Spleen (tissue), 11 donors: ENCODE measurements around the gene NPAS2. TPM values are rescaled to one million over a fixed set of nuclear protein-coding genes. Genes with fewer than 3 reads are reported as not detected.

ENCODE experiments used
- DNase-seq: peaks from one replicate; pipeline ENCODE4 v3.0.0-alpha.2; 2020
- H3K27ac ChIP-seq, 8 donors: fragments of 200-600 bp; sonication (generic) in 7 of 8; 1 replicate in 4 of 8; 2 replicates in 4 of 8; pipeline versions ENCODE4 v1.5.0 to v1.8.0; 2016 to 2021; ENCODE audit warnings: inconsistent platforms in 4 of 8, mild to moderate bottlenecking in 4 of 8, moderate library complexity in 1 of 8
- H3K27me3 ChIP-seq, 7 donors: fragments of 200-600 bp; sonication (generic) in 6 of 7; replicated peaks in 1 of 7; 1 replicate in 4 of 7; 2 replicates in 3 of 7; pipeline versions ENCODE4 v1.5.0 to v1.8.0; 2016 to 2021; ENCODE audit warnings: inconsistent platforms in 3 of 7, mild to moderate bottlenecking in 1 of 7
- H3K36me3 ChIP-seq, 6 donors: fragments of 200-600 bp; sonication (generic) in 5 of 6; 1 replicate in 4 of 6; 2 replicates in 2 of 6; pipeline versions ENCODE4 v1.5.0 to v1.8.0; 2016 to 2021; ENCODE audit warnings: inconsistent platforms in 2 of 6
- H3K4me1 ChIP-seq, 6 donors: fragments of 200-600 bp; sonication (generic) in 5 of 6; 1 replicate in 3 of 6; 2 replicates in 3 of 6; pipeline versions ENCODE4 v1.5.0 to v1.8.0; 2016 to 2021; ENCODE audit warnings: inconsistent platforms in 3 of 6
- H3K4me3 ChIP-seq, 8 donors: fragments of 200-600 bp; sonication (generic) in 7 of 8; 1 replicate in 4 of 8; 2 replicates in 4 of 8; pipeline versions ENCODE4 v1.5.0 to v1.8.0; 2016 to 2021; ENCODE audit warnings: inconsistent platforms in 4 of 8, mild to moderate bottlenecking in 4 of 8, moderate library complexity in 2 of 8
- H3K9me3 ChIP-seq, 8 donors: fragments of 200-600 bp; sonication (generic) in 7 of 8; 1 replicate in 4 of 8; 2 replicates in 4 of 8; pipeline versions ENCODE4 v1.5.0 to v1.8.0; 2016 to 2021; ENCODE audit warnings: inconsistent platforms in 4 of 8
- CTCF ChIP-seq, 11 experiments: fragments of 200-600 bp in 7 of 11; fragments of 450-650 bp in 4 of 11; sonication (generic) in 4 of 11; IDR thresholded peaks in 8 of 11; conservative IDR thresholded peaks in 3 of 11; 1 replicate in 7 of 11; 2 replicates in 4 of 11; pipeline versions ENCODE4 v1.4.0 to v1.8.0; 2016 to 2021; ENCODE audit warnings: antibody characterized with exemption in 11 of 11, inconsistent platforms in 4 of 11, mild to moderate bottlenecking in 1 of 11
- POLR2A ChIP-seq, 3 donors: fragments of 450-650 bp; IDR thresholded peaks; one replicate each; pipeline ENCODE4 v1.5.1; 2017; ENCODE audit warnings: antibody characterized with exemption in 3 of 3, mild to moderate bottlenecking in 1 of 3
- POLR2AphosphoS5 ChIP-seq, 3 donors: sonication (generic); formaldehyde crosslinking; IDR thresholded peaks; one replicate each; pipeline ENCODE4 v1.5.1; 2017; ENCODE audit warnings: antibody characterized with exemption in 3 of 3
- WGBS, 5 donors: extraction: QIAGEN DNeasy Blood & Tissue Kit in 3 of 5; methylation state at CpG; one replicate each; pipeline versions ENCODE4 v1.1.5 to v1.1.7; 2013 to 2018; 5-methylcytosine and 5-hydroxymethylcytosine counted together
- intact Hi-C: fragments of 100-400 bp; cut with DNase I; formaldehyde crosslinking; loops from one replicate; pipeline ENCODE4 v1.15.0; 2023; ENCODE audit warnings: low total_unique reads
- polyA plus RNA-seq, 3 donors: library from polyadenylated mRNA; stranded (reverse); fragments of 200-250 nt; gene quantifications; one replicate each; pipeline ENCODE4 v1.2.1, GENCODE V29; 2013
- total RNA-seq, 7 donors: library from RNA; depleted of rRNA in 3 of 7; stranded (reverse); fragments of >200 nt in 3 of 7; fragmentation: NEBNext Ultra II Directional in 4 of 7; extraction: Animal tissue kit (Norgen Biotek cat#: 25700) in 4 of 7; gene quantifications; one replicate each; pipeline versions ENCODE4 v1.1.0 to v1.2.1, GENCODE V29; 2016 to 2021
- donor health status: healthy with polysubstance abuse.
- donor health status: DM: no; HTN: no; CAD: no; lungs with moderate emphysema.
- donor health status: DM: no; HTN: no; CAD: no.
- donor health status: Bipolar disorder and iron deficiency.
- donor health status: healthy.
- donor health status: DM: no; HTN: no; CAD: no.
- donor health status: DM: yes; HTN: yes; CAD: no.

The NPAS2 gene
- total and polyA plus RNA-seq, 10 donors = 2.4 to 24.1 (median 8.4) TPM

- intact Hi-C loops = loop anchor here (10.0 kb wide), 1 partner anchor 192 kb away; no protein-coding TSS in a partner anchor
- no peaks in the 10 kb centered on the region for H3K27me3 ChIP-seq
- TF ChIP-seq POLR2AphosphoS5 (IDR thresholded peaks at IDR 0.05) = no peak
- TF ChIP-seq POLR2A (IDR thresholded peaks at IDR 0.05) = no peak
- TF ChIP-seq CTCF (IDR thresholded peaks at IDR 0.05 in 8 of 11, conservative IDR thresholded peaks at IDR 0.05 in 3 of 11) = peak; percentile 45 to 86 (median 78)
- WGBS, 5 donors = 40 to 54% (median 46%) methylated on average over 5 of the region's 5 CpGs
- peaks cover 0 to 28% (median 4%) of the 10 kb centered on the region in 6 donors for H3K4me1 ChIP-seq
- DNase-seq = no peak
- H3K27ac ChIP-seq = peak overlapping the region in 1 of 8 donors; percentile 4
- H3K4me3 ChIP-seq = no peak overlapping the region
- no peaks in the 10 kb centered on the region for H3K9me3 ChIP-seq
- H3K36me3 ChIP-seq = peaks cover 0 to 82% (median 48%) of the 10 kb centered on the region in 6 donors
Measured at GRCh38 chr2:101012706-101013181, 192.8 kb downstream of the NPAS2 start.

GRCh38 chr2:101014264-101014857 is 194.4 kb downstream of the NPAS2 start:
- no peak overlapping the region for H3K4me3 ChIP-seq
- intact Hi-C loops = loop anchor here (10.0 kb wide), 1 partner anchor 190 kb away; no protein-coding TSS in a partner anchor
- peaks cover 0 to 79% (median 37%) of the 10 kb centered on the region in 6 donors for H3K36me3 ChIP-seq
- H3K27ac ChIP-seq = no peak overlapping the region
- peaks cover 0 to 20% (median 4%) of the 10 kb centered on the region in 6 donors for H3K4me1 ChIP-seq
- DNase-seq = no peak
- 93 to 98% (median 95%) methylated on average over 6 of the region's 6 CpGs for WGBS, 5 donors
- H3K27me3 ChIP-seq = no peaks in the 10 kb centered on the region
- H3K9me3 ChIP-seq = no peaks in the 10 kb centered on the region
- no peak for TF ChIP-seq CTCF (IDR thresholded peaks at IDR 0.05 in 8 of 11, conservative IDR thresholded peaks at IDR 0.05 in 3 of 11)
- no peak for TF ChIP-seq POLR2A (IDR thresholded peaks at IDR 0.05)
- no peak for TF ChIP-seq POLR2AphosphoS5 (IDR thresholded peaks at IDR 0.05)

- H3K27me3 ChIP-seq = no peaks in the 10 kb centered on the region
- no peak for DNase-seq
- intact Hi-C loops = loop anchor here (10.0 kb wide), 1 partner anchor 187 kb away; no protein-coding TSS in a partner anchor
- H3K4me1 ChIP-seq = peaks cover 0 to 8% (median 2%) of the 10 kb centered on the region in 6 donors
- WGBS, 5 donors = 93 to 95% (median 94%) methylated on average over 3 of the region's 3 CpGs
- TF ChIP-seq CTCF (IDR thresholded peaks at IDR 0.05 in 8 of 11, conservative IDR thresholded peaks at IDR 0.05 in 3 of 11) (no peak), POLR2AphosphoS5 (IDR thresholded peaks at IDR 0.05) (no peak), POLR2A (IDR thresholded peaks at IDR 0.05) (no peak)
- H3K36me3 ChIP-seq = peaks cover 0 to 80% (median 28%) of the 10 kb centered on the region in 6 donors
- H3K27ac ChIP-seq = no peak overlapping the region
- H3K4me3 ChIP-seq = no peak overlapping the region
- H3K9me3 ChIP-seq = no peaks in the 10 kb centered on the region
Measured at GRCh38 chr2:101017371-101017770, 197.4 kb downstream of the NPAS2 start.

GRCh38 chr2:101018934-101019333 is 199.0 kb downstream of the NPAS2 start:
- no peak for DNase-seq
- H3K36me3 ChIP-seq = peaks cover 0 to 85% (median 24%) of the 10 kb centered on the region in 6 donors
- H3K4me3 ChIP-seq = no peak overlapping the region
- no peak overlapping the region for H3K27ac ChIP-seq
- H3K27me3 ChIP-seq = no peaks in the 10 kb centered on the region
- no peaks in the 10 kb centered on the region for H3K4me1 ChIP-seq
- intact Hi-C loops = loop anchor here (10.0 kb wide), 1 partner anchor 186 kb away; no protein-coding TSS in a partner anchor
- no peaks in the 10 kb centered on the region for H3K9me3 ChIP-seq
- 61 to 81% (median 72%) methylated on average over 8 of the region's 8 CpGs for WGBS, 5 donors
- TF ChIP-seq POLR2AphosphoS5 (IDR thresholded peaks at IDR 0.05) (no peak), CTCF (IDR thresholded peaks at IDR 0.05 in 8 of 11, conservative IDR thresholded peaks at IDR 0.05 in 3 of 11) (no peak), POLR2A (IDR thresholded peaks at IDR 0.05) (no peak)
